HepG2 (cell line): Measurements from ENCODE around the gene TRMT5. TPM values are rescaled to one million over a fixed set of nuclear protein-coding genes. Genes with fewer than 3 reads are reported as not detected.
A peak's percentile ranks its signal among the peaks of the same experiment; 100 is the strongest.

Experiments used
- ARID3A ChIP-seq: IDR thresholded peaks from 2 replicates; pipeline ENCODE4 v1.6.1; 2012; ENCODE audit warnings: low read depth, low read length, improper control_type of control experiment
- ASH2L ChIP-seq: fragments of 300-600, 200-600 bp; sonication (generic); IDR thresholded peaks from 2 replicates; pipeline ENCODE4 v1.7.0; 2017; ENCODE audit warnings: low read depth, mild to moderate bottlenecking, moderate library complexity, mixed read lengths, low read length; ENCODE audit not compliant: insufficient read length
- BHLHE40 ChIP-seq: IDR thresholded peaks from 2 replicates; pipeline ENCODE4 v1.6.1; 2011; ENCODE audit warnings: low read length, improper control_type of control experiment
- BRCA1 ChIP-seq: sonication (generic); formaldehyde crosslinking; IDR thresholded peaks from 2 replicates; pipeline ENCODE4 v1.4.0; 2020; ENCODE audit warnings: missing genetic modification reagents
- HHEX ChIP-seq: IDR thresholded peaks from 2 replicates; pipeline ENCODE4 v1.6.1; 2016; ENCODE audit warnings: control low read depth
- HOXA7 ChIP-seq: sonication (generic); formaldehyde crosslinking; IDR thresholded peaks from 2 replicates; pipeline ENCODE4 v1.8.1; 2022; ENCODE audit warnings: mild to moderate bottlenecking, missing genetic modification reagents, moderate library complexity
- MBD4 ChIP-seq: IDR thresholded peaks from 2 replicates; pipeline ENCODE4 v1.6.1; 2012; ENCODE audit warnings: low read length, inconsistent platforms, borderline replicate concordance
- MYC ChIP-seq: sonication (generic); formaldehyde crosslinking; IDR thresholded peaks from 2 replicates; pipeline ENCODE4 v1.9.0; 2021; ENCODE audit warnings: missing genetic modification reagents, borderline replicate concordance
- SETDB1 ChIP-seq: sonication (generic); formaldehyde crosslinking; IDR thresholded peaks from 2 replicates; pipeline ENCODE4 v1.5.1; 2020; ENCODE audit warnings: missing genetic modification reagents, mild to moderate bottlenecking, borderline replicate concordance
- TGIF2 ChIP-seq: IDR thresholded peaks from 2 replicates; pipeline ENCODE4 v1.6.1; 2016; ENCODE audit warnings: control low read depth, missing compliant biosample characterization
- ZNF343 ChIP-seq: sonication (generic); formaldehyde crosslinking; IDR thresholded peaks from 2 replicates; pipeline ENCODE4 v1.4.0; 2020; ENCODE audit warnings: mild to moderate bottlenecking, missing genetic modification reagents
- ZNF615 ChIP-seq: sonication (generic); formaldehyde crosslinking; IDR thresholded peaks from 2 replicates; pipeline ENCODE4 v1.5.0; 2020; ENCODE audit warnings: mild to moderate bottlenecking, missing genetic modification reagents, borderline replicate concordance
- polyA plus RNA-seq, 8 experiments: library from polyadenylated mRNA; depleted of rRNA in 3 of 8; stranded (reverse) in 7 of 8; unstranded in 1 of 8; fragments of >200 nt; fragmentation: Illumina TruSeq in 4 of 8; extraction: Trizol in 4 of 8; gene quantifications; 2 replicates each; pipeline versions ENCODE4 v1.2.1 to v1.2.3, GENCODE V29; 2011 to 2016; ENCODE audit warnings: low read depth in 4 of 8, missing spikeins in 1 of 8, mixed read lengths in 1 of 8; ENCODE audit not compliant: insufficient read depth in 1 of 8
- total RNA-seq, 5 experiments: library from RNA; depleted of rRNA; stranded (reverse); fragments of >200 nt; fragmentation: Illumina TruSeq; extraction: Trizol; gene quantifications; 2 replicates each; pipeline ENCODE4 v1.2.3, GENCODE V29; 2016; ENCODE audit warnings: low read depth in 1 of 5
- TF ChIP-seq, protein P1 (sequence below): sonication (generic); formaldehyde crosslinking; IDR thresholded peaks from 2 replicates; pipeline ENCODE4 v1.9.0; 2021; ENCODE audit warnings: mild to moderate bottlenecking, missing genetic modification reagents
- TF ChIP-seq, protein P2 (sequence below): sonication (generic); formaldehyde crosslinking; IDR thresholded peaks from 2 replicates; pipeline ENCODE4 v1.9.0; 2022; ENCODE audit warnings: missing genetic modification reagents, mild to moderate bottlenecking, borderline replicate concordance
- TF ChIP-seq, protein P3 (sequence below): sonication (generic); formaldehyde crosslinking; IDR thresholded peaks from 2 replicates; pipeline ENCODE4 v1.5.1; 2020; ENCODE audit warnings: missing genetic modification reagents, mild to moderate bottlenecking, borderline replicate concordance

The TRMT5 gene
- total and polyA plus RNA-seq, 2 of the 13 experiments (the other 11 are each of a cell fraction or from before 2014, with no cell fraction given), result 3.6 to 16.0 TPM

- TF ChIP-seq, protein P1, sequence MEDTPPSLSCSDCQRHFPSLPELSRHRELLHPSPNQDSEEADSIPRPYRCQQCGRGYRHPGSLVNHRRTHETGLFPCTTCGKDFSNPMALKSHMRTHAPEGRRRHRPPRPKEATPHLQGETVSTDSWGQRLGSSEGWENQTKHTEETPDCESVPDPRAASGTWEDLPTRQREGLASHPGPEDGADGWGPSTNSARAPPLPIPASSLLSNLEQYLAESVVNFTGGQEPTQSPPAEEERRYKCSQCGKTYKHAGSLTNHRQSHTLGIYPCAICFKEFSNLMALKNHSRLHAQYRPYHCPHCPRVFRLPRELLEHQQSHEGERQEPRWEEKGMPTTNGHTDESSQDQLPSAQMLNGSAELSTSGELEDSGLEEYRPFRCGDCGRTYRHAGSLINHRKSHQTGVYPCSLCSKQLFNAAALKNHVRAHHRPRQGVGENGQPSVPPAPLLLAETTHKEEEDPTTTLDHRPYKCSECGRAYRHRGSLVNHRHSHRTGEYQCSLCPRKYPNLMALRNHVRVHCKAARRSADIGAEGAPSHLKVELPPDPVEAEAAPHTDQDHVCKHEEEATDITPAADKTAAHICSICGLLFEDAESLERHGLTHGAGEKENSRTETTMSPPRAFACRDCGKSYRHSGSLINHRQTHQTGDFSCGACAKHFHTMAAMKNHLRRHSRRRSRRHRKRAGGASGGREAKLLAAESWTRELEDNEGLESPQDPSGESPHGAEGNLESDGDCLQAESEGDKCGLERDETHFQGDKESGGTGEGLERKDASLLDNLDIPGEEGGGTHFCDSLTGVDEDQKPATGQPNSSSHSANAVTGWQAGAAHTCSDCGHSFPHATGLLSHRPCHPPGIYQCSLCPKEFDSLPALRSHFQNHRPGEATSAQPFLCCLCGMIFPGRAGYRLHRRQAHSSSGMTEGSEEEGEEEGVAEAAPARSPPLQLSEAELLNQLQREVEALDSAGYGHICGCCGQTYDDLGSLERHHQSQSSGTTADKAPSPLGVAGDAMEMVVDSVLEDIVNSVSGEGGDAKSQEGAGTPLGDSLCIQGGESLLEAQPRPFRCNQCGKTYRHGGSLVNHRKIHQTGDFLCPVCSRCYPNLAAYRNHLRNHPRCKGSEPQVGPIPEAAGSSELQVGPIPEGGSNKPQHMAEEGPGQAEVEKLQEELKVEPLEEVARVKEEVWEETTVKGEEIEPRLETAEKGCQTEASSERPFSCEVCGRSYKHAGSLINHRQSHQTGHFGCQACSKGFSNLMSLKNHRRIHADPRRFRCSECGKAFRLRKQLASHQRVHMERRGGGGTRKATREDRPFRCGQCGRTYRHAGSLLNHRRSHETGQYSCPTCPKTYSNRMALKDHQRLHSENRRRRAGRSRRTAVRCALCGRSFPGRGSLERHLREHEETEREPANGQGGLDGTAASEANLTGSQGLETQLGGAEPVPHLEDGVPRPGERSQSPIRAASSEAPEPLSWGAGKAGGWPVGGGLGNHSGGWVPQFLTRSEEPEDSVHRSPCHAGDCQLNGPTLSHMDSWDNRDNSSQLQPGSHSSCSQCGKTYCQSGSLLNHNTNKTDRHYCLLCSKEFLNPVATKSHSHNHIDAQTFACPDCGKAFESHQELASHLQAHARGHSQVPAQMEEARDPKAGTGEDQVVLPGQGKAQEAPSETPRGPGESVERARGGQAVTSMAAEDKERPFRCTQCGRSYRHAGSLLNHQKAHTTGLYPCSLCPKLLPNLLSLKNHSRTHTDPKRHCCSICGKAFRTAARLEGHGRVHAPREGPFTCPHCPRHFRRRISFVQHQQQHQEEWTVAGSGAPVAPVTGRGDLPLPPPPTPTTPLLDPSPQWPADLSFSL (CRISPR knock-in tag), result no peak
- no peak; the same call in 1 of the 2 replicates for TF ChIP-seq BHLHE40
- TF ChIP-seq MBD4, result no peak
- TF ChIP-seq ASH2L, result peak; percentile 97
- peak; percentile 72; the same call in 1 of the 2 replicates for TF ChIP-seq ZNF343
- peak; percentile 93 for TF ChIP-seq MYC (CRISPR knock-in tag)
- TF ChIP-seq, protein P2, sequence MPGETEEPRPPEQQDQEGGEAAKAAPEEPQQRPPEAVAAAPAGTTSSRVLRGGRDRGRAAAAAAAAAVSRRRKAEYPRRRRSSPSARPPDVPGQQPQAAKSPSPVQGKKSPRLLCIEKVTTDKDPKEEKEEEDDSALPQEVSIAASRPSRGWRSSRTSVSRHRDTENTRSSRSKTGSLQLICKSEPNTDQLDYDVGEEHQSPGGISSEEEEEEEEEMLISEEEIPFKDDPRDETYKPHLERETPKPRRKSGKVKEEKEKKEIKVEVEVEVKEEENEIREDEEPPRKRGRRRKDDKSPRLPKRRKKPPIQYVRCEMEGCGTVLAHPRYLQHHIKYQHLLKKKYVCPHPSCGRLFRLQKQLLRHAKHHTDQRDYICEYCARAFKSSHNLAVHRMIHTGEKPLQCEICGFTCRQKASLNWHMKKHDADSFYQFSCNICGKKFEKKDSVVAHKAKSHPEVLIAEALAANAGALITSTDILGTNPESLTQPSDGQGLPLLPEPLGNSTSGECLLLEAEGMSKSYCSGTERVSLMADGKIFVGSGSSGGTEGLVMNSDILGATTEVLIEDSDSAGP (CRISPR knock-in tag), result peak; percentile 91
- no peak for TF ChIP-seq ARID3A
- peak; percentile 13; the same call in 1 of the 2 replicates for TF ChIP-seq BRCA1 (CRISPR knock-in tag)
- no peak for TF ChIP-seq HOXA7 (CRISPR knock-in tag)
- TF ChIP-seq SETDB1 (CRISPR knock-in tag), result no peak
- no peak for TF ChIP-seq HHEX (CRISPR knock-in tag)
- TF ChIP-seq TGIF2 (CRISPR knock-in tag), result peak; percentile 85
- TF ChIP-seq, protein P3, sequence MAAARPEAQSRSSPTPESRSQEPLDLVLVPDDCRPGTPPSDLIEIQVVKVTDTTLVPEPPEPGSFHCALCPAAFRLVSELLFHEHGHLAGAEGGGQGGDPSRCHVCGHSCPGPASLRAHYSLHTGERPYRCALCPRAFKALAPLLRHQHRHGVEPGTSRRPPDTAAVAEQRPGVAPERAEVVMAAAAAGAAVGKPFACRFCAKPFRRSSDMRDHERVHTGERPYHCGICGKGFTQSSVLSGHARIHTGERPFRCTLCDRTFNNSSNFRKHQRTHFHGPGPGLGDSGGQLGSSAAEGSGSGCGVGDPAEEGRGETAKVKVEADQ (CRISPR knock-in tag), result no peak
- 0 out of 2 replicates have a peak, but pooled peaks have one; percentile 79 for TF ChIP-seq ZNF615 (CRISPR knock-in tag)
Measured at GRCh38 chr14:60980811-60981632, at the start of gene TRMT5, which contains the start of gene SLC38A6 (continued).
